ENCODE measurements around the gene ANKRD12.

The ANKRD12 gene

DNA sequence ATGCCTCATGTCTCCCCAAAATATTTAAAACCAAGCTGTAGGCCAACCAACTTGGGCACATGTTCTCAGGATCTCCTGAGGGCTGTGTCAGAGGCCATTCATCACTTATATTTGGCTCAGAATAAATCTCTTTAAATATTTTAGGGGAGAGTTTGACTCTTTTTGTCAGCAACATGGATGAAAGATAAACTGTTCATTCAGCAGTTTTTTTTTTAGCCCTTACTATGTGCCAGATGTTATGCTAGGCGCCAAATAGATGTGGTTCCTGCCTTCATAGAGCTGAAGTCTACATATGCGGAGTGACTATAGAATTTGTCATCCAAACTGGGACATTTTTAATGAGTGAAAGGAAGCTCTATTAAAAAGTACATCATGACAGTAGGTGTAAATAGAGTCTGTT lies 155.5 kb downstream of the ANKRD12 start:
- DNase-seq (ENCODE audit: low read depth), result no peak

DNA sequence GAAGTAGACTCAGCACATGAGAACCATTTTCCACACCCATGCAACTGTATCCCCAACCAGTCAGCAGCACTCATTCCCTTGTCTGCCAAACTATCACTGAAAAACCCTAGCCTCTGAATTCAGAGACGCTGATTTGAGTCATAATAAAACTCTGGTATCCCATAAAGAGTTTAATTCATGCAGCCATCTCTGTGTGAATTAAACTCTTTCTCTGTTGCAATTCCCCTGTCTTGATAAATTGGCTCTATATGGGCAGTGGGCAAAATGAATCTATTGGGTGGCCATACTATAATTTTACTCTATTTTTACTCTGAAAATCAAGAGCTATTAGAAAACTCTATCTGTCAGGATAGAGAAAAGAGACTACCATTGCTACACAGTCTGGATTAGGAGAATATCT lies 157.4 kb downstream of the ANKRD12 start:
- no peak for DNase-seq (ENCODE audit: low read depth)

DNA sequence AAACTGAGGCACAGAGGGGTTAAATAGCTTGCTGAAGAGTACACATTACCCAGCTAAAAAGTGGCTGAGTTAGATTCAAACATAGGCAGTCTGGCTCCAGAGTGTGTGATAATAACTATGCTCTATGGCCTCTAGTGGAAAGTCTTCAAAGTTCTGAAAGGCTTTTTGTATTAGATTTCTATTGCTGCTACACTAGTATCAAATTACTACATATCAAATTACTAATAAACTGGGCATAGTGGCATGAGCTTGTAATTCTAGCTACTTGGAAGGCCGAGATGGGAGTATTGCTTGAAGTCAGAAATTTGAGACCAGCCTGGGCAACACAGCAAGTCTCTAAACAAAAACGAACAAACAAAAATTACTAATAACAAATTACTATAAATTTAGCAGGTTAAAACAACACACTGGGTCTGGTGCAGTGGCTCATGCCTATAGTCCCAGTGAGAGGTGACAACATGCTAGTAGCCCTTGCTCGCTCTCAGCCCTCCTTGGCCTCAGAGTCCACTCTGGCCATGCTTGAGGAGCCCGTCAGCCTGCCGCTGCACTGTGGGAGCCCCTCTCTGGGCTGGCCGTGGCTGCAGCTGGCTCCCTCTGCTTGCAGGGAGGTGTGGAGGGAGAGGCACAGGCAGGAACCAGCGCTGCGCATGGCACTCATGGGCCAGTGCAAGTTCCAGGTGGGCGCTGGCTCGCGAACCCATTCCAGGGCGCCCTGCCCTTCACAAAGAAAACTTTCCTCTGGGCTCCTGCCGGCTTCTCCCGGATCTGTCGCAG lies 159.8 kb downstream of the ANKRD12 start:
- no peak for DNase-seq (ENCODE audit: low read depth)

GRCh38 chr18:9297007-9297393 lies 160.4 kb downstream of the ANKRD12 start:
- no peak for DNase-seq (ENCODE audit: low read depth)

- no peak for DNase-seq (ENCODE audit: low read depth)
These were observed 167.9 kb downstream of the ANKRD12 start for GRCh38 chr18:9304388-9305070.

DNA sequence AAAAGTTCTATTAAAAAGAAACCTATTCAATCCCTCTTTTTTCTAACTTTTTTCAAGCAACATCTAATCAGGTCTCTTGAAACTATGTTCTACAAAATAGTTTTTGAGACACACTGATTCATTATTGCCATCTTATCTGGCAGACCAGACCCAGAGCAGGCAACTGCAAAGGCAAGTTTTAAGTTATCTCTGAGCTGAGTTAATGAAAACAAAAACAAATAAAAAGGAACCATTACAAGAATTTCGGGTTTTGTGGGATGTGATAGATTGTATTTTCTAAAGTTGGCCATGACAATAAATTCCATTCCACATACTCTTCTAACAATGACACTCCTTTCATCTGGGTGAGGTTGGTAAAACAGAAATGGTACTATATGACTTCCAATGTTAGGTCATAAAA lies 182.8 kb downstream of the ANKRD12 start:
- DNase-seq (ENCODE audit: low read depth), result no peak

DNA sequence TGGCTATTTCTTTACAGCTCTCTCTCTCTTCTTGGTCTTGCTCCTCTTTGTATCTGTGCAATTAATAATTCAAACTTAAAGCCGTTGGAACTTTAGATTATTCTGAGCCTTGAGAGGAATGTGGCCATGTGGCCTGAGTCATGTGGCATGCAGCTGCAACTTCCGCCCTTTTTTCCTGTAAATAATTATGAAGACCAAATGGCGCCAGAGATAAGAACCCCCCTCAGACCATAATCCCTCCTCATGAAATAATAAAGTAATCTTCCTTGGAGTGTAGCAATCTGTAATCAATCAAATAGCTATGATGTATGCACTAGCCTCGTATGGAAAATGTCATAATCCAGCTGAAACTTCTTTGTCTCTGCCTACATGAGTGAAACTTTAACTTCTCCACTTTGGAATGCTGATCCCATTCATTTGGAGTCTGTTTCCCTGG lies 184.5 kb downstream of the ANKRD12 start:
- no peak for DNase-seq (ENCODE audit: low read depth)

- DNase-seq (ENCODE audit: low read depth), result no peak
These were observed 185.2 kb downstream of the ANKRD12 start for GRCh38 chr18:9321736-9322135.

- DNase-seq (ENCODE audit: low read depth), result no peak
These were observed 186.2 kb downstream of the ANKRD12 start for GRCh38 chr18:9322744-9323143.

GRCh38 chr18:9323750-9324445 lies 187.3 kb downstream of the ANKRD12 start:
- DNase-seq (ENCODE audit: low read depth), result no peak

DNA sequence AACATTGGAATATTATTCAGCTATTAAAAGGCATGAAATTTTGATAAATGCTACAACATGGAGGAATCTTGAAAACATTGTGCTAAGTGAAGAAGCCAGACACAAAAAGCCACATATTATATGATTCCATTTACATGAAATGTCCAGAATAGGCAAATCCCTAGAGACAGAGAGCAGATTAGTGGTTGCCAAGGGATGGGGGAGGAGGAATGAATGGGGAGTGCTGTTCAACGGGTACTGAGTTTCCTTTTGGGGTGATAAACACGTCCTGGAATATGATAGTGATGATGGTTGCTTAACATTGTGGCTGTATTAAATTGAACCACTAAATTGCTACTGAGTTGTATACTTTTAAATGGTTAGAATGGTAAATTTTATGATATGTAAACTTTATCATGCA lies 189.1 kb downstream of the ANKRD12 start:
- DNase-seq (ENCODE audit: low read depth), result no peak

DNA sequence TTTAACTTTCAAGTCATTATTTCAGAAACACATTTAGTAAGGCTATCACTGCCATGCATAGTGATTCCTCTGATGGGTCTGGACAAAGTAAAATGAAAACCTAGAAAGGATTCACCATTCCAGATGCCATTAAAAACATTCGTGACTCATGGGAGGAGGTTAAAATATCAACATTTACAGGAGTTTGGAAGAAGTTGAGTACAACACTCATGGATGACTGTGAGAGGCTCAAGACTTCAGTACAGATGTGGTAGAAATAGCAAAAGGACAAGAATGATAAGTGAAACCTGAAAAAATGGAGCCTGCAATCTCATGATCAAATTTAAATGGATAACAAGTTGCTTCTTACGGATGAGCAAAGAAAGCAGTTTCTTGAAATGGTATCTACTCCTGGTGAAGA lies 192.2 kb downstream of the ANKRD12 start:
- DNase-seq (ENCODE audit: low read depth), result no peak

GRCh38 chr18:9329471-9329870 lies 192.9 kb downstream of the ANKRD12 start:
- DNase-seq (ENCODE audit: low read depth), result no peak

- DNase-seq (ENCODE audit: low read depth), result no peak
These were observed 193.8 kb downstream of the ANKRD12 start for GRCh38 chr18:9330419-9330818.

DNA sequence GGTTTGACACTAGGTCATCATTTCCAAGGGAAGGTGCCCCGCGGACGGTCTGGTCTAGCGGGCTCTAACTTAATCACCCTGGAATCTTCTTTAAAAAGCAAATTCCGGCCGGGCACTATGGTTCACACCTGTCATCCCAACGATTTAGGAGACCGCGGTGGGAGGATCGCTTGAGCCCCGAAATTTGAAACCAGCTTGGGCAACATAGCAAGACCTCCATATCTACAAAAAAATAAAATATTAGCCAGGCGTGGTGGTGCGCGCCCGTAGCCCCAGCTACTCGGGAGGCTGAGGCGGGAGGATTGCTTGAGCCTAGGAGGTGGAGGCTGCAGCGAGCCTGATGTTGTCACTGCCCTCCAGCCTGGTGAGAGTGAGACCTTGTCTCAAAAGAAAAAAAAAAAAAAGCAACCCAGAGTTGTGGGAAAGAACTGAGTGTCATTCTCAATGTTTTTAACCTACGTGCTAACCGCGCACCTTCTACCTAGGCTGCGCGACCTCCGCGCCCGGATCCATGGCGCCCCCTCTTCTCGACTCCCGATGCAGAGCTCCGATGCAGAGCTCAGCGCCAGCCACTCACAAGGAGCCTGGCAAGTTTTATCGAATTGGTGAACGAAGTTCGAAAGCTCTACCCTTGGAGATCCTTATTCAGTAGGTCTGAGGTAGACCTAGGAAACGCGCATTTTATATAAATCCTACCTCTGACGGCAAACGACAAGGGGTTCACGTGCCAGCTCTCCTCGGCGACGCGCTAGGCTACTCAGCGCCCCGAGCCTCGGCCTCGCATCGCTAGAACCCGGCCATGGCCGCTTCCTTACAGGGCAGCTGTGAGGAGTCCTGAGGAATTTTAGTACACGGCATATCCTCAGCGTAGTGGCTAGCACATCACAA lies 197.1 kb downstream of the ANKRD12 start:
- peak; percentile 3 for DNase-seq (ENCODE audit: low read depth)

DNA sequence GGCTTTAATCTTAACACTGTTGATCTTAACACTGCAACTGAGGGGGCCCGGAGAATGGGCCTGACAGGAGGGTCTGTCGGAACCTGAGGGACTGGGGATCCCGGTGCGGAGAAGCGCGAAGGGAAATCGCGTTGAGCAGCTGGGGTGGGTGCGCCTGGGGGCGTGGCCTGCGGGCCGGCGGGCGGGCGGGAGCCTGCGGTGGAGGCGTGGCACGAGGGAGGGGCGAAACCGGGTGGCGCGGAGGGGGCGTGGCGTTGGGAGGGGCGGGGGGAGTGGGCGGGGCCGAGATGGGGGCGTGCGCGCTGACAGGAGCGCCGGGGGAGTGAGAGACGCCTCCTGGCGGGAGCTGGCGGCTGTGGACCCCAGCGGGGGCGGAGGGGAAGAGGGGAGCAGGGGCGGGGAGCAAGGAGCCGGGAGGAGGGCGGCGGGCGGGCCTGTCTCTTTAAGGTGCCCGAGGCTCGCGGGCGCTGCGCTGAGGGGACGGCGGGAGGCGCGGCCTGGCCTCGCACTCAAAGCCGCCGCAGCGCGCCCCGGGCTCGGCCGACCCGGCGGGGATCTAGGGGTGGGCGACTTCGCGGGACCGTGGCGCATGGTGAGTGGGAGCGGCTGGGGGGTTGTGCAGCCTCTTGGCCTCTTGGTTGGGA lies 197.9 kb downstream of the ANKRD12 start, which contains the start of gene TWSG1:
Gene TWSG1, plus strand, starts transcription at position 445 of the 644 bp plus-strand sequence. CDS start 2,457 bp downstream, outside the sequence.
- DNase-seq (ENCODE audit: low read depth), result peak; percentile 90

DNA sequence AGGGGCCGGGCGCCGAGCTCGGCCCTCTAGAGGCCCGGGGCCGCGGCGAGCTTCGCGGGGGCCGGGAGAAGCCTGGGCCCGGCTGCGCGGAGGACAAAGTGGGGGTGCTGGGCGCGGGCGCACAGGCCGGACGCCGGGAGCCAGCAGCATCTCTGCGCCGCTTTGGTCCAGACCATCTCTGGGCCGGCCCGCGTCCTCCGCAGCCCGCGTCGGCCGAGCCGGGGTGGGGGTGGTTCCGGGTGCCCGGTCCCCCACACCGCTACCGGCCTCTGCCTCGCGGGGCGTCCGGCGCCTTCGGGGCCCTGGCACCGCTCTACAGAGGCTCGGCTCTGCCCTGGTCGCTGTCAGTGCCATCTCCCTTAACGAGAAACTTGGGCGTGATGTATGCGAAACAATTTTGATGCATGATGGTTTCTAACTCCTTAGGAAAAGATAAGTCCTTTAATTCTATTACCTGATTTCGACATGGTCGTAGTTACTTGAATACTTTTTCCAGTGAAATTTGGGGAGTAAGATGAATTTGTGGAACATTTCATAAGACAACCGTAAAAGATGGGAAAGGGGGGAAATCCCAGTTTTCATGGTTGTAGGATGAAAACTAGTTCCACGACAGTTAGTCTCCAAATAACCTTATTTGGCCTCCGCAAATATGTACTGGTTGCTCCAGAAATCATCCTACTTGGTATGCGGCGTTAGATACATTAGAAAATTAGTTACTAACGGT lies 198.6 kb downstream of the ANKRD12 start:
- peak; percentile 19 for DNase-seq (ENCODE audit: low read depth)

All from activated T-helper 1 cell treated with Interleukin-2 at 50 U/mL for 16 hours (primary cell).